Thoracic aorta endothelial cell (primary cell): ENCODE data around the gene PRAF2. TPM values are rescaled to one million over a fixed set of nuclear protein-coding genes. Genes with fewer than 3 reads are reported as not detected.

ENCODE experiments used
- small RNA-seq: library from RNA; depleted of rRNA; stranded (forward); fragments of <200 nt; gene quantifications from one replicate; pipeline ENCODE3, GENCODE V24; 2012
- total RNA-seq: library from RNA; depleted of rRNA; stranded (reverse); fragments of >200 nt; gene quantifications from 2 replicates; pipeline ENCODE4 v1.2.3, GENCODE V29; 2012

The PRAF2 gene, protein sequence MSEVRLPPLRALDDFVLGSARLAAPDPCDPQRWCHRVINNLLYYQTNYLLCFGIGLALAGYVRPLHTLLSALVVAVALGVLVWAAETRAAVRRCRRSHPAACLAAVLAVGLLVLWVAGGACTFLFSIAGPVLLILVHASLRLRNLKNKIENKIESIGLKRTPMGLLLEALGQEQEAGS
- 7.8 and 12.3 TPM in 2 replicates for total RNA-seq

DNA sequence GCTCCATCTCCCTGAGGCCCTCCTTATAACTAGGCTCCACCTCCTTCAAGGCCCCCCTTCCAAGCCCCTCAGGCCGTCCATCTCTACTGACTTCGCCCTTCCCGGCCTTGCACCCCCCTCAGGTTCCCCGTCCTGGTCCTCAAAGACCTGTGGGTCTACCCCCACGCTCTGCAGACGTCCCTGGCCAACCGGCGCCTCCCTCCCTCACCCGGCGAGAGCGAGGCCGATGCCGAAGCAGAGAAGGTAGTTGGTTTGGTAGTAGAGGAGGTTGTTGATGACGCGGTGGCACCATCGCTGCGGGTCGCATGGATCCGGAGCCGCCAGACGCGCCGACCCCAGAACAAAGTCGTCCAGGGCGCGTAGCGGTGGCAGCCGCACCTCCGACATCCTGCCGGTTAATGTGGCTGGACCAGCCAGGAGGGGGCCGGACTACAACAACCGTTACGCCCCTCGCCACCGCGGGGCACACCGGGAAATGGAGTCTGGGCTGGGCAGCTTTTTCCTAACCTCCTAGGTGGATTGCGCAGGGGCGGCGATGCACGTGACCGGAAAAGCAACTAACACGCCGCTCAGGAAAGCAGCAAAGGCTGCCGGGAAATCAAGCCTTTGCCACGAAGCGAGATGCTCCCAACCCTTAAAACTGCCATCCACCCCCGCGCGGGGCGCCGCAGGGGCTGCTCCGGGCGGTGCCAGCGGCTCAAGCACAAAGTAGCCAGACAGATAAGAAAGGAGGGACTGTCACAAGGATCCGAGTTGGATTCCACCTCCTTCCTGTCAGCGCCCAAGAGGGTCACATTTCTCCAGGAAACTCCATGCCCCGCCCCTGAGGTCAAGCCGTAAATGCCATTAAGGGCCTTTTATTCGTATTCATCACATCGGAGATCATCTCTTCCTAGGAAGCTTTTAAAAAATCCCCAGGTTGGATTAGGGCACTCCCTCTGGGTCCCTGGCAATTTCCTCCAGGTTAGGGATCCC lies at the start of gene PRAF2:
Gene PRAF2 (minus strand): TSS at position 402 of the 975 bp plus-strand sequence. CDS start 15 bp downstream, at position 387.

DNA sequence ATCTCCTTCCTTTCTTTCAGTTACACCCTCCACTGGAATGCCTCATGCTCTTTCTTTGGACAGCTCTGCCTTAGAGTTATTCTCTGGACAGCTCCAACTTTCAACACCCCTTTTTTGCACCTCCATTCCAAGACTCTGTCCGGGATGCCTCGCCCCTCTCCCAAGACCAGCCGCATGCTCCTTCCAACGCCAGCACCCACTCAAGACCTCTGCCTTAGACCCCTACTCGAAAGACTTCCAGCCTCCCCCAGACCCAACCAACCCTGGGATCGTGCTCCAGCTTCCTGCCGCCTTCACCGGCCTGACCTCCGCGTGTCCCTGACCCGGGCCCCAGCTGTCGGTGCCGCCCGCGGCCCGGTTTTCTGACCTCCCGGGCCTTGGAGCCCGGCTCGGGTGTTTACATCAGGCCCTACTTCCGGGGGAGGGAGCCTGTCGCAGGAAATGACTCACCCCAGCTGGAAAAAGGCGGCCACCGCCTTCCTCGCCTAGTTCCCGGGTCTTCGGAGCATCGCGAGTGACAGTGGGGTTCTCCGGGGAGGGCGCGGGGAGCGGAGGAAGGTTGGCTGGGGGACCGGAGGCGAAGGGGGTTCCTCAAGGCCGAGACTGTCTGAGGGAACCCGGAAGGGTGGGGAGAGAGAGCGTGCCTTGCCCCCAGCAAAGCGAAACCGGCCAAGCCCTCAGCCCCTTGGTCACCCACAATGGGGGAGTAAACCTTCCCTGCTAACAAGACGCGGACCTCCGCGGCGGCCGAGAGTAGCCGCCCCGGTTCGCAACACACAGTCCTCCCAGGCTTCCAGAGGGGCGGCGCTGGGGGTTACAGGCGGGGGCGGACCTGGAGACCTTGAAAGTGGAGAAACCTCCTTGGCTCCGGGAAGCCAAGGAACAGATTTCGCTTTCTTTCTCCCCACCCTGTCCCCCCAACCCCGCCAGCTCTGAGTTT lies 6.0 kb upstream of the PRAF2 start, which contains the start of gene WDR45:
Gene WDR45 (minus strand): TSS at position 399 of the 940 bp plus-strand sequence. CDS start 1,792 bp downstream, outside the sequence.

GRCh38 chrX:49058794-49059193 lies 15.0 kb downstream of the PRAF2 start, which contains the start of gene CCDC120:
Gene CCDC120 (plus strand): TSS chrX:49058999. CDS start chrX:49062042, 3,043 bp downstream.

DNA sequence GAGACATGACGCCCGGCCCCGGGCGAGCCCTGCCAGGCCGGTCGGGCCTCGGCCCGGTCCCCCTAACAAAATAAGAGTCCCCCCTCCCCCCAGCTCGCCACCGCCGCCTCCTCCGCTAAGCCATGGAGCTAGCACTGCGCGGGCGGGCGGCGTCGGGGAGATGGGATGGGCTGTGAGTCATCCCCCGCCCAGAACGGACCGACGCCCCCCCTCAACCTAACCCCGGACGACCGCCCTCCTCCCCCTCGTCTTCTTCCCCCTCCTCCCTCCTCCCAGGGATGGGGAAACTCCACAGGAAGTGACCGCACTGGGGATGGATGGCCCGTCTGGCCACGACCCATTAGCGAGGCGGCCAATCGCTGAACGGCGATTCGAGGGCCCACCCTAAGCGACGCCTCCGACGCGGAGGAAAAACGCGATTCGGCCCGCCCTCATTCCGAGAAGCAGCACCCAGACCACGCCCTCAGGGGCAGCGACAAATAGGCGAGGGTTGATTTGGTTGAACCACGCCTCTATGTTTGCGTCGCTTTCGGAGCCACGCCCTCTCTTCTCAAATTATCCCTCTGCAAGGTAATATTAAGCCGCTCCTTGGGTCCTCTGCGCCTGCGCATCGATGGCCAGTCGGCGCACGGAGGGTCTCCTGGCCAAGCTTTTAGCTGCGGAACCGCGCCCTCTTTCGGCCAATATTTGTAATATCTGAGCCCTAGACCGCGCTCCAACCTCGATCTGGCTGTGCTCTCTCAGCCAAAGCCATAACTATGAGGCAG lies 30.4 kb downstream of the PRAF2 start, which contains the start of gene TFE3:
Gene TFE3 (minus strand): TSS at position 138 of the 767 bp plus-strand sequence. CDS start 131 bp downstream, at position 7.

Small RNA genes within 50 kb of the gene (small RNA-seq; reads per million reads assigned to genes)
- gene RNU4-52P: not detected

Other genes with a start within 250 kb of the PRAF2 start
- not detected in 2 replicates for gene ERAS, start 247.5 kb downstream of the PRAF2 start, total RNA-seq
- not detected in 2 replicates for gene PCSK1N, start 238.4 kb downstream of the PRAF2 start, total RNA-seq
- 16.8 and 19.9 TPM in 2 replicates for gene TIMM17B, start 176.2 kb downstream of the PRAF2 start, total RNA-seq
- gene PQBP1, start 176.1 kb downstream of the PRAF2 start, total RNA-seq: 46.6 and 49.9 TPM in 2 replicates
- gene SLC35A2, start 162.4 kb downstream of the PRAF2 start, total RNA-seq: 13.0 and 14.1 TPM in 2 replicates
- 5.6 and 7.4 TPM in 2 replicates for gene PIM2, start 155.0 kb downstream of the PRAF2 start, total RNA-seq
- 25.0 and 27.6 TPM in 2 replicates for gene OTUD5, start 116.4 kb downstream of the PRAF2 start, total RNA-seq
- gene KCND1, start 102.2 kb downstream of the PRAF2 start, total RNA-seq: 0.13 and 0.36 TPM in 2 replicates
- gene GRIPAP1, start 71.7 kb downstream of the PRAF2 start, total RNA-seq: 17.4 and 21.1 TPM in 2 replicates
- 25.9 and 36.5 TPM in 2 replicates for gene TFE3, start 30.6 kb downstream of the PRAF2 start, total RNA-seq
- gene CCDC120, start 15.0 kb downstream of the PRAF2 start, total RNA-seq: 1.1 and 1.2 TPM in 2 replicates
- gene WDR45, start 5.9 kb upstream of the PRAF2 start, total RNA-seq: 25.5 and 25.7 TPM in 2 replicates
- gene GPKOW, start 49.7 kb upstream of the PRAF2 start, total RNA-seq: 17.8 and 19.5 TPM in 2 replicates
- 0.36 and 0.40 TPM in 2 replicates for gene MAGIX, start 88.8 kb upstream of the PRAF2 start, total RNA-seq
- gene PLP2, start 97.9 kb upstream of the PRAF2 start, total RNA-seq: 56.9 and 83.6 TPM in 2 replicates
- 4.8 and 7.5 TPM in 2 replicates for gene PRICKLE3, start 112.4 kb upstream of the PRAF2 start, total RNA-seq
- 0.13 and 0.36 TPM in 2 replicates for gene SYP, start 126.2 kb upstream of the PRAF2 start, total RNA-seq
- not detected in 2 replicates for gene CACNA1F, start 159.3 kb upstream of the PRAF2 start, total RNA-seq
- 12.0 and 14.7 TPM in 2 replicates for gene CCDC22, start 161.5 kb upstream of the PRAF2 start, total RNA-seq
- not detected in 2 replicates for gene FOXP3, start 190.7 kb upstream of the PRAF2 start, total RNA-seq
- gene PPP1R3F, start 195.8 kb upstream of the PRAF2 start, total RNA-seq: 0.93 and 1.9 TPM in 2 replicates
- not detected in 2 replicates for gene GAGE10, start 229.6 kb upstream of the PRAF2 start, total RNA-seq
- not detected in 2 replicates for gene GAGE12J, start 248.0 kb upstream of the PRAF2 start, total RNA-seq